GM12878 (cell line): ENCODE results near the gene SULT2B1.

ENCODE experiments used
- BHLHE40 ChIP-seq, 2 experiments: fragments of 450-650 bp in 1 of 2; IDR thresholded peaks; 2 replicates each; pipeline ENCODE4 v1.6.1; 2011 to 2017; ENCODE audit warnings: low read depth in 2 of 2, borderline replicate concordance in 1 of 2, improper control_type of control experiment in 1 of 2, low read length in 1 of 2, mild to moderate bottlenecking in 1 of 2
- POLR2AphosphoS5 ChIP-seq: IDR thresholded peaks from 2 replicates; pipeline ENCODE4 v1.6.1; 2011; ENCODE audit warnings: mild to moderate bottlenecking, low read length, inconsistent platforms
- RB1 ChIP-seq: fragments of 450-650 bp; formaldehyde crosslinking; IDR thresholded peaks from 2 replicates; pipeline ENCODE4 v1.6.1; 2017; ENCODE audit warnings: mild to moderate bottlenecking, borderline replicate concordance
- SUZ12 ChIP-seq: fragments of 200-600 bp; sonication (generic); IDR thresholded peaks from one replicate; pipeline ENCODE4 v1.6.1; 2018; ENCODE audit warnings: antibody characterized with exemption, mild to moderate bottlenecking; ENCODE audit not compliant: unreplicated experiment
- TAF1 ChIP-seq: IDR thresholded peaks from 2 replicates; pipeline ENCODE4 v1.6.1; 2011; ENCODE audit warnings: mild to moderate bottlenecking, low read depth, low read length, borderline replicate concordance
- TF ChIP-seq, protein P1 (sequence below), 3 experiments: IDR thresholded peaks in 2 of 3; conservative IDR thresholded peaks in 1 of 3; 2 replicates each; pipeline ENCODE4 v1.5.1; 2011; ENCODE audit warnings: low read depth in 3 of 3, low read length in 3 of 3, mild to moderate bottlenecking in 3 of 3, control low read depth in 2 of 3, moderate library complexity in 2 of 3, inconsistent platforms in 1 of 3, mixed read lengths in 1 of 3; ENCODE audit not compliant: control insufficient read depth in 2 of 3, insufficient read depth in 1 of 3; ENCODE audit errors: extremely low read depth in 1 of 3

DNA sequence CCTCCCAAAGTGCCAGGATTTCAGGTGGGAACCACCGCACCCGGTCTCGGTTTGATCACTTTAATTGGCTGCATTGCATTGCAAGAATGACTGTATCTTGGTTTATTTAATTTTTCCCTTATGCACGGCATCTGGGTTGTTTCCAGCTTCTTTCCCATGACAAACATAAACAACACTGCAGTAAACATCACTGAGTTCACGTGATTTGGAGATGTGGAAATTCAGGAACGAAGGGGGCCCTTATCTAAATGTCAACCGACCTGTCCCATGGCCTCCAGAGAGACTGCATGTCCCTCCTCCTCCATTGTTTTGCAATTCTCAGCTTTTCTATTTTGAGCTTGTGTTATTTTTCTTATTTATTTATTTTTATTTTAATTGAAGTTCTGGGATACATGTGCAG lies 14.4 kb upstream of the SULT2B1 start:
- TF ChIP-seq, protein P1, sequence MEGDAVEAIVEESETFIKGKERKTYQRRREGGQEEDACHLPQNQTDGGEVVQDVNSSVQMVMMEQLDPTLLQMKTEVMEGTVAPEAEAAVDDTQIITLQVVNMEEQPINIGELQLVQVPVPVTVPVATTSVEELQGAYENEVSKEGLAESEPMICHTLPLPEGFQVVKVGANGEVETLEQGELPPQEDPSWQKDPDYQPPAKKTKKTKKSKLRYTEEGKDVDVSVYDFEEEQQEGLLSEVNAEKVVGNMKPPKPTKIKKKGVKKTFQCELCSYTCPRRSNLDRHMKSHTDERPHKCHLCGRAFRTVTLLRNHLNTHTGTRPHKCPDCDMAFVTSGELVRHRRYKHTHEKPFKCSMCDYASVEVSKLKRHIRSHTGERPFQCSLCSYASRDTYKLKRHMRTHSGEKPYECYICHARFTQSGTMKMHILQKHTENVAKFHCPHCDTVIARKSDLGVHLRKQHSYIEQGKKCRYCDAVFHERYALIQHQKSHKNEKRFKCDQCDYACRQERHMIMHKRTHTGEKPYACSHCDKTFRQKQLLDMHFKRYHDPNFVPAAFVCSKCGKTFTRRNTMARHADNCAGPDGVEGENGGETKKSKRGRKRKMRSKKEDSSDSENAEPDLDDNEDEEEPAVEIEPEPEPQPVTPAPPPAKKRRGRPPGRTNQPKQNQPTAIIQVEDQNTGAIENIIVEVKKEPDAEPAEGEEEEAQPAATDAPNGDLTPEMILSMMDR (IDR thresholded peaks at IDR 0.05 in 2 of 3, conservative IDR thresholded peaks at IDR 0.05 in 1 of 3; ENCODE audit: control insufficient read depth in 2 of 3, extremely low read depth in 1 of 3, insufficient read depth in 1 of 3, low read depth in 3 of 3, low read length in 3 of 3), result no peak
- TF ChIP-seq TAF1, result no peak
- TF ChIP-seq BHLHE40 (IDR thresholded peaks at IDR 0.05; ENCODE audit: borderline replicate concordance in 1 of 2, low read depth in 2 of 2, low read length in 1 of 2), result no peak
- no peak for TF ChIP-seq RB1
- no peak for TF ChIP-seq POLR2AphosphoS5
- no peak for TF ChIP-seq SUZ12
